HepG2 (cell line): ENCODE measurements around the gene TPD52L2. TPM values are rescaled to one million over a fixed set of nuclear protein-coding genes. Genes with fewer than 3 reads are reported as not detected.

ENCODE experiments used
- ATRX ChIP-seq: sonication (generic); formaldehyde crosslinking; IDR thresholded peaks from 2 replicates; pipeline ENCODE4 v1.4.0; 2020; ENCODE audit warnings: missing genetic modification reagents, borderline replicate concordance
- HMG20A ChIP-seq: IDR thresholded peaks from 2 replicates; pipeline ENCODE4 v1.6.1; 2016; ENCODE audit warnings: borderline replicate concordance
- HNF4A ChIP-seq: sonication (generic); formaldehyde crosslinking; IDR thresholded peaks from 2 replicates; pipeline ENCODE4 v1.4.0; 2020; ENCODE audit warnings: missing genetic modification reagents
- ISL2 ChIP-seq: sonication (generic); formaldehyde crosslinking; IDR thresholded peaks from 2 replicates; pipeline ENCODE4 v1.5.0; 2020; ENCODE audit warnings: missing genetic modification reagents
- MXD4 ChIP-seq: IDR thresholded peaks from 2 replicates; pipeline ENCODE4 v1.6.1; 2016; ENCODE audit warnings: mild to moderate bottlenecking, missing biosample characterization, missing genetic modification reagents
- PHF21A ChIP-seq: sonication (generic); formaldehyde crosslinking; IDR thresholded peaks from 2 replicates; pipeline ENCODE4 v1.5.0; 2020; ENCODE audit warnings: mild to moderate bottlenecking, missing genetic modification reagents
- PLRG1 ChIP-seq: fragments of 450-650 bp; conservative IDR thresholded peaks from 2 replicates; pipeline ENCODE4 v1.6.1; 2016
- TARDBP ChIP-seq: sonication (generic); formaldehyde crosslinking; IDR thresholded peaks from 2 replicates; pipeline ENCODE4 v1.8.0; 2022; ENCODE audit warnings: mild to moderate bottlenecking, missing genetic modification reagents
- TP53 ChIP-seq: sonication (generic); formaldehyde crosslinking; conservative IDR thresholded peaks from 2 replicates; pipeline ENCODE4 v1.4.0; 2020; ENCODE audit warnings: missing genetic modification reagents
- ZFYVE20 ChIP-seq: sonication (generic); formaldehyde crosslinking; IDR thresholded peaks from 2 replicates; pipeline ENCODE4 v1.8.0; 2023; ENCODE audit warnings: low read depth, mild to moderate bottlenecking, moderate library complexity, missing genetic modification reagents, borderline replicate concordance
- ZNF781 ChIP-seq: sonication (generic); formaldehyde crosslinking; IDR thresholded peaks from 2 replicates; pipeline ENCODE4 v1.5.1; 2020; ENCODE audit warnings: borderline replicate concordance, mild to moderate bottlenecking, missing genetic modification reagents; ENCODE audit errors: not compliant biosample characterization
- polyA plus RNA-seq, 8 experiments: library from polyadenylated mRNA; depleted of rRNA in 3 of 8; stranded (reverse) in 7 of 8; unstranded in 1 of 8; fragments of >200 nt; fragmentation: Illumina TruSeq in 4 of 8; extraction: Trizol in 4 of 8; gene quantifications; 2 replicates each; pipeline versions ENCODE4 v1.2.1 to v1.2.3, GENCODE V29; 2011 to 2016; ENCODE audit warnings: low read depth in 4 of 8, missing spikeins in 1 of 8, mixed read lengths in 1 of 8; ENCODE audit not compliant: insufficient read depth in 1 of 8
- total RNA-seq, 5 experiments: library from RNA; depleted of rRNA; stranded (reverse); fragments of >200 nt; fragmentation: Illumina TruSeq; extraction: Trizol; gene quantifications; 2 replicates each; pipeline ENCODE4 v1.2.3, GENCODE V29; 2016; ENCODE audit warnings: low read depth in 1 of 5
- TF ChIP-seq, protein P1 (sequence below): sonication (generic); formaldehyde crosslinking; IDR thresholded peaks from 2 replicates; pipeline ENCODE4 v1.5.0; 2020; ENCODE audit warnings: mild to moderate bottlenecking, missing genetic modification reagents
- TF ChIP-seq, protein P2 (sequence below): sonication (generic); formaldehyde crosslinking; IDR thresholded peaks from 2 replicates; pipeline ENCODE4 v1.4.0; 2020; ENCODE audit warnings: missing genetic modification reagents
- TF ChIP-seq, protein P3 (sequence below): sonication (generic); formaldehyde crosslinking; IDR thresholded peaks from 2 replicates; pipeline ENCODE4 v1.4.0; 2020; ENCODE audit warnings: missing genetic modification reagents, mild to moderate bottlenecking, borderline replicate concordance
- TF ChIP-seq, protein P4 (sequence below): sonication (generic); formaldehyde crosslinking; IDR thresholded peaks from 2 replicates; pipeline ENCODE4 v1.8.0; 2022; ENCODE audit warnings: missing genetic modification reagents, mild to moderate bottlenecking, borderline replicate concordance
- TF ChIP-seq, protein P5 (sequence below): IDR thresholded peaks from 2 replicates; pipeline ENCODE4 v1.6.1; 2016

The TPD52L2 gene
- total and polyA plus RNA-seq, 2 of the 13 experiments (the other 11 are each of a cell fraction or from before 2014, with no cell fraction given): 156 to 184 TPM

DNA sequence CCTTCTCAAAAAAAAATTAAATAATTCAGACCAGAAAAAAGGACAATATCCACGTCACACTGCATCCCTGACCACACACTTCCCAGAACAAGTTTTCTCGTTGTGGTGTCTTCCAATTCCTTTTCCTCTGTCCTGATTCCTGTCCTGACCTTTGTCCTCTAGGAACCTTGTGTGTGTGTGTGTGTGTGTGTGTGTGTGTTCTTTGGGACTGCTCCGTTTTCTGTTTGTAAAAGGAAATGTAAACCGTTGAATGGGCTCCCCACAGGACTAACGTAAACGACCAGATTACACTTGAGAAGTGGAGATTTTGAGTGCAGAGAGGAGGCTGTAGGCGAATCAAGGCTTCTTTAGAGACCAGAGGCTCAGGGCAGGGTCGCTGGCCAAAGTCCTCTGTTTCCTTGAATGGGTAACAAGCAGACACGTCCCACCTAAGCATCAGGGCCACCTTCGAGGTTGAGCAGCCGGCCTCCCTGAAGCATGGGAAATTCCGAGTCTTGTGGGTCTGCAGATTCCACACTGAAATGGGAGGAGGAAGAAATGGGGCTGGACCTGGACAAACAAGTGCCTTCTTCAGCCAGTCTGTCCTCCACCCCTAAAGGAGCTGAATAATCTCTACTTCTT, 41.3 kb upstream of the TPD52L2 start (continued):
- TF ChIP-seq, protein P1, sequence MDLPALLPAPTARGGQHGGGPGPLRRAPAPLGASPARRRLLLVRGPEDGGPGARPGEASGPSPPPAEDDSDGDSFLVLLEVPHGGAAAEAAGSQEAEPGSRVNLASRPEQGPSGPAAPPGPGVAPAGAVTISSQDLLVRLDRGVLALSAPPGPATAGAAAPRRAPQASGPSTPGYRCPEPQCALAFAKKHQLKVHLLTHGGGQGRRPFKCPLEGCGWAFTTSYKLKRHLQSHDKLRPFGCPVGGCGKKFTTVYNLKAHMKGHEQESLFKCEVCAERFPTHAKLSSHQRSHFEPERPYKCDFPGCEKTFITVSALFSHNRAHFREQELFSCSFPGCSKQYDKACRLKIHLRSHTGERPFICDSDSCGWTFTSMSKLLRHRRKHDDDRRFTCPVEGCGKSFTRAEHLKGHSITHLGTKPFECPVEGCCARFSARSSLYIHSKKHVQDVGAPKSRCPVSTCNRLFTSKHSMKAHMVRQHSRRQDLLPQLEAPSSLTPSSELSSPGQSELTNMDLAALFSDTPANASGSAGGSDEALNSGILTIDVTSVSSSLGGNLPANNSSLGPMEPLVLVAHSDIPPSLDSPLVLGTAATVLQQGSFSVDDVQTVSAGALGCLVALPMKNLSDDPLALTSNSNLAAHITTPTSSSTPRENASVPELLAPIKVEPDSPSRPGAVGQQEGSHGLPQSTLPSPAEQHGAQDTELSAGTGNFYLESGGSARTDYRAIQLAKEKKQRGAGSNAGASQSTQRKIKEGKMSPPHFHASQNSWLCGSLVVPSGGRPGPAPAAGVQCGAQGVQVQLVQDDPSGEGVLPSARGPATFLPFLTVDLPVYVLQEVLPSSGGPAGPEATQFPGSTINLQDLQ (CRISPR knock-in tag): no peak
- TF ChIP-seq TARDBP: peak; percentile 63; the same call in 1 of the 2 replicates
- no peak for TF ChIP-seq PLRG1
- no peak for TF ChIP-seq ZFYVE20 (CRISPR knock-in tag)
- TF ChIP-seq ZNF781 (CRISPR knock-in tag): no peak
- no peak for TF ChIP-seq ISL2 (CRISPR knock-in tag)
- peak; percentile 65; the same call in 1 of the 2 replicates for TF ChIP-seq HNF4A (CRISPR knock-in tag)
- TF ChIP-seq HMG20A (CRISPR knock-in tag): no peak
- TF ChIP-seq, protein P2, sequence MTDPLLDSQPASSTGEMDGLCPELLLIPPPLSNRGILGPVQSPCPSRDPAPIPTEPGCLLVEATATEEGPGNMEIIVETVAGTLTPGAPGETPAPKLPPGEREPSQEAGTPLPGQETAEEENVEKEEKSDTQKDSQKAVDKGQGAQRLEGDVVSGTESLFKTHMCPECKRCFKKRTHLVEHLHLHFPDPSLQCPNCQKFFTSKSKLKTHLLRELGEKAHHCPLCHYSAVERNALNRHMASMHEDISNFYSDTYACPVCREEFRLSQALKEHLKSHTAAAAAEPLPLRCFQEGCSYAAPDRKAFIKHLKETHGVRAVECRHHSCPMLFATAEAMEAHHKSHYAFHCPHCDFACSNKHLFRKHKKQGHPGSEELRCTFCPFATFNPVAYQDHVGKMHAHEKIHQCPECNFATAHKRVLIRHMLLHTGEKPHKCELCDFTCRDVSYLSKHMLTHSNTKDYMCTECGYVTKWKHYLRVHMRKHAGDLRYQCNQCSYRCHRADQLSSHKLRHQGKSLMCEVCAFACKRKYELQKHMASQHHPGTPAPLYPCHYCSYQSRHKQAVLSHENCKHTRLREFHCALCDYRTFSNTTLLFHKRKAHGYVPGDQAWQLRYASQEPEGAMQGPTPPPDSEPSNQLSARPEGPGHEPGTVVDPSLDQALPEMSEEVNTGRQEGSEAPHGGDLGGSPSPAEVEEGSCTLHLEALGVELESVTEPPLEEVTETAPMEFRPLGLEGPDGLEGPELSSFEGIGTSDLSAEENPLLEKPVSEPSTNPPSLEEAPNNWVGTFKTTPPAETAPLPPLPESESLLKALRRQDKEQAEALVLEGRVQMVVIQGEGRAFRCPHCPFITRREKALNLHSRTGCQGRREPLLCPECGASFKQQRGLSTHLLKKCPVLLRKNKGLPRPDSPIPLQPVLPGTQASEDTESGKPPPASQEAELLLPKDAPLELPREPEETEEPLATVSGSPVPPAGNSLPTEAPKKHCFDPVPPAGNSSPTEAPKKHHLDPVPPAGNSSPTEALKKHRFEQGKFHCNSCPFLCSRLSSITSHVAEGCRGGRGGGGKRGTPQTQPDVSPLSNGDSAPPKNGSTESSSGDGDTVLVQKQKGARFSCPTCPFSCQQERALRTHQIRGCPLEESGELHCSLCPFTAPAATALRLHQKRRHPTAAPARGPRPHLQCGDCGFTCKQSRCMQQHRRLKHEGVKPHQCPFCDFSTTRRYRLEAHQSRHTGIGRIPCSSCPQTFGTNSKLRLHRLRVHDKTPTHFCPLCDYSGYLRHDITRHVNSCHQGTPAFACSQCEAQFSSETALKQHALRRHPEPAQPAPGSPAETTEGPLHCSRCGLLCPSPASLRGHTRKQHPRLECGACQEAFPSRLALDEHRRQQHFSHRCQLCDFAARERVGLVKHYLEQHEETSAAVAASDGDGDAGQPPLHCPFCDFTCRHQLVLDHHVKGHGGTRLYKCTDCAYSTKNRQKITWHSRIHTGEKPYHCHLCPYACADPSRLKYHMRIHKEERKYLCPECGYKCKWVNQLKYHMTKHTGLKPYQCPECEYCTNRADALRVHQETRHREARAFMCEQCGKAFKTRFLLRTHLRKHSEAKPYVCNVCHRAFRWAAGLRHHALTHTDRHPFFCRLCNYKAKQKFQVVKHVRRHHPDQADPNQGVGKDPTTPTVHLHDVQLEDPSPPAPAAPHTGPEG (CRISPR knock-in tag): no peak
- TF ChIP-seq, protein P3, sequence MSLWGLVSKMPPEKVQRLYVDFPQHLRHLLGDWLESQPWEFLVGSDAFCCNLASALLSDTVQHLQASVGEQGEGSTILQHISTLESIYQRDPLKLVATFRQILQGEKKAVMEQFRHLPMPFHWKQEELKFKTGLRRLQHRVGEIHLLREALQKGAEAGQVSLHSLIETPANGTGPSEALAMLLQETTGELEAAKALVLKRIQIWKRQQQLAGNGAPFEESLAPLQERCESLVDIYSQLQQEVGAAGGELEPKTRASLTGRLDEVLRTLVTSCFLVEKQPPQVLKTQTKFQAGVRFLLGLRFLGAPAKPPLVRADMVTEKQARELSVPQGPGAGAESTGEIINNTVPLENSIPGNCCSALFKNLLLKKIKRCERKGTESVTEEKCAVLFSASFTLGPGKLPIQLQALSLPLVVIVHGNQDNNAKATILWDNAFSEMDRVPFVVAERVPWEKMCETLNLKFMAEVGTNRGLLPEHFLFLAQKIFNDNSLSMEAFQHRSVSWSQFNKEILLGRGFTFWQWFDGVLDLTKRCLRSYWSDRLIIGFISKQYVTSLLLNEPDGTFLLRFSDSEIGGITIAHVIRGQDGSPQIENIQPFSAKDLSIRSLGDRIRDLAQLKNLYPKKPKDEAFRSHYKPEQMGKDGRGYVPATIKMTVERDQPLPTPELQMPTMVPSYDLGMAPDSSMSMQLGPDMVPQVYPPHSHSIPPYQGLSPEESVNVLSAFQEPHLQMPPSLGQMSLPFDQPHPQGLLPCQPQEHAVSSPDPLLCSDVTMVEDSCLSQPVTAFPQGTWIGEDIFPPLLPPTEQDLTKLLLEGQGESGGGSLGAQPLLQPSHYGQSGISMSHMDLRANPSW (CRISPR knock-in tag): no peak
- no peak for TF ChIP-seq TP53
- TF ChIP-seq, protein P4, sequence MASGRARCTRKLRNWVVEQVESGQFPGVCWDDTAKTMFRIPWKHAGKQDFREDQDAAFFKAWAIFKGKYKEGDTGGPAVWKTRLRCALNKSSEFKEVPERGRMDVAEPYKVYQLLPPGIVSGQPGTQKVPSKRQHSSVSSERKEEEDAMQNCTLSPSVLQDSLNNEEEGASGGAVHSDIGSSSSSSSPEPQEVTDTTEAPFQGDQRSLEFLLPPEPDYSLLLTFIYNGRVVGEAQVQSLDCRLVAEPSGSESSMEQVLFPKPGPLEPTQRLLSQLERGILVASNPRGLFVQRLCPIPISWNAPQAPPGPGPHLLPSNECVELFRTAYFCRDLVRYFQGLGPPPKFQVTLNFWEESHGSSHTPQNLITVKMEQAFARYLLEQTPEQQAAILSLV (CRISPR knock-in tag): no peak
- TF ChIP-seq ATRX: no peak
- TF ChIP-seq, protein P5, sequence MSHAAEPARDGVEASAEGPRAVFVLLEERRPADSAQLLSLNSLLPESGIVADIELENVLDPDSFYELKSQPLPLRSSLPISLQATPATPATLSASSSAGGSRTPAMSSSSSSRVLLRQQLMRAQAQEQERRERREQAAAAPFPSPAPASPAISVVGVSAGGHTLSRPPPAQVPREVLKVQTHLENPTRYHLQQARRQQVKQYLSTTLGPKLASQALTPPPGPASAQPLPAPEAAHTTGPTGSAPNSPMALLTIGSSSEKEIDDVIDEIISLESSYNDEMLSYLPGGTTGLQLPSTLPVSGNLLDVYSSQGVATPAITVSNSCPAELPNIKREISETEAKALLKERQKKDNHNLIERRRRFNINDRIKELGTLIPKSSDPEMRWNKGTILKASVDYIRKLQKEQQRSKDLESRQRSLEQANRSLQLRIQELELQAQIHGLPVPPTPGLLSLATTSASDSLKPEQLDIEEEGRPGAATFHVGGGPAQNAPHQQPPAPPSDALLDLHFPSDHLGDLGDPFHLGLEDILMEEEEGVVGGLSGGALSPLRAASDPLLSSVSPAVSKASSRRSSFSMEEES (CRISPR knock-in tag): no peak
- TF ChIP-seq PHF21A (CRISPR knock-in tag): peak; percentile 70
- TF ChIP-seq MXD4 (CRISPR knock-in tag): no peak
